ENCODE measurements around the gene APOE.

APOE gene

GRCh38 chr19:44951179-44952159, 45.9 kb downstream of the APOE start:
- DNase-seq (ENCODE audit: extremely low read depth in 1 of 2, low read depth in 1 of 2): peak in 1 of 2 donors; percentile 34

- no peak for DNase-seq (ENCODE audit: extremely low read depth in 1 of 2, low read depth in 1 of 2)
Observed at GRCh38 chr19:44954278-44954648, 48.7 kb downstream of the APOE start.

GRCh38 chr19:44954649-44955504, 49.3 kb downstream of the APOE start, which contains the start of gene CLPTM1:
TSS of gene CLPTM1 (plus strand) at chr19:44955380. CDS start at chr19:44955396, 16 bp downstream.
- DNase-seq (ENCODE audit: extremely low read depth in 1 of 2, low read depth in 1 of 2): peak; percentile 92 to 95

GRCh38 chr19:44955505-44956439, 50.2 kb downstream of the APOE start:
- no peak for DNase-seq (ENCODE audit: extremely low read depth in 1 of 2, low read depth in 1 of 2)

- DNase-seq (ENCODE audit: extremely low read depth in 1 of 2, low read depth in 1 of 2): no peak
Observed at GRCh38 chr19:44957526-44957925, 51.9 kb downstream of the APOE start.

GRCh38 chr19:44958090-44958489, 52.5 kb downstream of the APOE start:
- DNase-seq (ENCODE audit: extremely low read depth in 1 of 2, low read depth in 1 of 2): no peak
